DMS114 treated with DMSO at 0.1 percent for 48 hours (cell line): ENCODE measurements around the gene FANCC.

Experiments used
- DNase-seq: peaks from one replicate; lab custom pipeline; 2025; ENCODE audit not compliant: unreplicated experiment; lab: John Stamatoyannopoulos, UW

The FANCC gene

GRCh38 chr9:95150903-95151302, 166.6 kb downstream of the FANCC start:
- DNase-seq: no peak

DNA sequence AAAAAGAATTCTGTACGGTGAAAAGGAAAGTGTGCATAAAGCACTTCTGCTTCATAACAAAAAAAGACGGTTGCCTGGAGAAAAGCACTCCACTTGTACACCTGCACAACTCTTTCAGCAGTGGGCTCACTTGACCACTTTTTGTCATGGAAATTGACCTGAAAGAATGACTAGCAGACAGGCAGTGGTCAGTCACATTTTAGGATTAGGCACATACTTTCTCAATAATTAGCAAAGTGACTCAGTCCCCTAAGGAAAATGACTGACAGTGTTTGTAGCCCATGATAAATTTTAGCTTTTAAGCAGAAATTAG, 169.3 kb downstream of the FANCC start:
- no peak for DNase-seq

DNA sequence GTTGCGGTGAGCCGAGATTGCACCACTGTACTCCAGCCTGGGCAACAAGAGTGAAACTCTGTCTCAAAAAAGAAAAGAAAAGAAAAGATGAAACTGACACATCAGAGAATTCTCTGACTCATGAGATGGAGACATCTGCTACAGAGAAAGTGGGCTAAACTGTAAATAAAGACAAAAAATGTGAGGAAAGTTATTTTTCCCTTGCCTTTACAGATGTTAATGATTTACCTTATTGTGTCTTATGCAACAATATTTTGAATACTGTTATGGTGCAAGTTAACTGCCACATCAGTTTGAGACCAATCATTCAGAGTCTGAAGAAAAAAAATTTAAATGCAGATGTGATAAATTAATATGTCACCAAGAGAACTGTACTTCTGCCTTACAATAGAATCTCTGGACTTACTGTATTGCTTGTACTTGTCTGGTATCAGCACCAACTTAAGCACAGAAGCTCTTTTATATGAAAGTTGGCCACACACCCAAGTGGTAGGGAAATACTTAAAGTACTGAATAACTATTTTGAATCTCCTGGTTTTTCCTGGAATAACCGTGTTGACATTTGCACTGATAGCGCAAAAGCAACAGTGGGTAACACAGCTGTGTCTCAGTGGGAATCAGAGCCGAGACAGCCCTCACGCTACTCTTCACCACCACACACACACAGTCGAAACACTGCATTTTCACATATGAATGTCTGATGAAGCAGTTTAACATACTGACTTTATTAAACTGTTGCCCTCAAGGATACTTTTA, 169.9 kb downstream of the FANCC start:
- no peak for DNase-seq

GRCh38 chr9:95143591-95144561, 173.6 kb downstream of the FANCC start:
- DNase-seq: no peak

- DNase-seq: no peak
Measured at GRCh38 chr9:95142728-95143127, 174.8 kb downstream of the FANCC start.

DNA sequence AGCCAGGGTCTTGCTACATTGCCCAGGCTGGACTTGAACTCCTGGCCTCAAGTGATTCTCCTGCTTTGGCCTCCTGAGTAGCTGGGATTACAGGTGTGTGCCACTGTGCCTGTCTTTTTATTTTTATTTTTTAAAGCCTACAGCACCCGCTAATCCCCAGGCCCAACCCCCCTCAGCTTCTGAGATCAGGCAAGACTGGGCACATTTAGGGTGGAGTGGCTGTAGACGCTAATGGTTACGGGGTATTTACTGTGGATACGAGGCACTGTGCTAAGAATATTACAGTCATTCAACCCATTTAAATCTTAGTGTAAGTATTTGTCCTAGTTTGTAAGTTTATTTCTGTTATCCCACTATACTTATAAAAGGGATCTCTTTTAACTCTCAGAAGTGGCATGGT, 175.2 kb downstream of the FANCC start:
- no peak for DNase-seq

DNA sequence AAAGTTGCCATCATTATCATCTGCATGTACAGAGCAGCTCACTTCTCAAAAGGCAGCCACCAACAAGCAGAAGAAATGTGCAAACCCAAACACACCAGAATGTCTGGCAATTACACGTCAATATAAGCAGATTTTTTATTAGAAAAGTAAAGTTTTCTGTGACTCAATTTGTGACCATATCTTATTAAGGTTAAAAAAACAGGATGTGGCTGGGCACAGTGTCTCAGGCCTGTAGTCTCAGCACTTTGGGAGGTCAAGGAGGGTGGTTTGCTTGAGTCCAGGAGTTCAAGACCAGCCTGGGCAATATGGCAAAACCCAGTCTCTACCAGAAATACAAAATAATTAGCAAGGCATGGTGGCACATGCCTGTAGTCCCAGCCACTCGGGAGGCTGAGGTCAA, 176.7 kb downstream of the FANCC start:
- no peak for DNase-seq

GRCh38 chr9:95139126-95139525, 178.4 kb downstream of the FANCC start:
- DNase-seq: no peak

DNA sequence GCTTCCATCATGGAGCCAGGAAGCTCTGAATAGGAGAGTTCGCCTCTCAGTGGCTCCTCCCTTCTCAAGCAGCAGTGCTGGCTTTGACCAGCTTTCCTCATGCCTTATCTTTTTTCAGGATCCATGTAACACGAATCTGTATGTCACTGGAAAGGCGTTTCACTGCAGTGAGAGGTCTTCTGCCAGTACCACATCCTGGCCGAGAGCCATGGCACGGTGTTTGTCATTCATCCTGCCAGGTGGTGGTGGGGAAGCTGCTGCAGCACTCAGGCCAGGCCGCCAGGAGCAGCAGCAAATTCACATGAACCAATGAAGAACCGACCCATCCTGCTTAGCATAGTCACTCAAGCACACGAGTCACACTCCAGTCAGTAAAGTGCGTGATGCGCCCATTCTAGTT, 179.0 kb downstream of the FANCC start:
- DNase-seq: no peak

DNA sequence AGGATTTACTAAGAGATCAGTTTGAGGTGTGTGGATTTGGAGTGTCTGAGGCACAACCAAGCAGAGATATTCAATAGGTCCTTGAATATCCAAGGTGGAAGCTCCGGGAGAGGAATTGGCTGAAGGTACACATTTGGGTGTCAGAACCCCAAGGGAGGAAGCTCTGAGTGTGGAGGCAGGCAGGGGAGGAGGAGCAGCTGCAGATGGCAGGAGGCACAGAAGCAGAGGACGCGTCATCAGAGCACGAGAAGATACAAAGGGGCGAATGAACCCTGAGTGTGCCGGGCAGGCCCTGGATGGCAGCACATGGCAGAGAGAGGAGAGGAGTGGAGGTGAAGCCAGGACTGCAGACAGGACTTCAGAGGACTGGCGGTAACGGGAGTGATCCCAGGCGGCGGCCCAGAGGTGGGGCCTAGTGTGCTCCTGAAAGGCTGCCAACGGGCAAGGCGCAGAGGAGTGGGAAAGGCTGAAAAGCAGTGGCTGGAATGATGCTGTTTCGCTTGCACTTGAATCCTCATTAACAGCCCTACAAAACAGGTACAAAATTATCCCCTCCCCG, 179.8 kb downstream of the FANCC start:
- DNase-seq: no peak

- no peak for DNase-seq
Measured at GRCh38 chr9:95135756-95136155, 181.8 kb downstream of the FANCC start.

DNA sequence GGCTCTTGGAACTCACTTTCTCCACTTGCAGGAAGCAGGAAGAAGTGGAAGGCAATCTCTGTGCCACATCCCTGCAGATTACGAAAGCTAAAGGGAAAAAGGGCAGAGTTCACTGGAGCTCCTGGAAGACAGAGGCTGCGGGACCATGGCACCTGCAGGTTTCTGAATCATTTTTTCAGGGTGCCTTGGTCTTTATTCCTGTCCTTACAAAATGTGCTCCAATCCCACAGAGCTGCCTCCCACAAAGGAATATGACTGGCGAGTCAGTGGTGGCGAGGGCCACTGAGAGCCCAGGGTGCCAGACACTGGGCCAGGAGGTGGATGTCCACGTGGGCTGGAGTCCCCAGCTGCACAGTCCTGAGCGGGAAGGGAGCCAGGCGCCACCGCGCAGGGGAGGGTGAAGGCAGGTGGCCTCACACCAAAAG, 183.0 kb downstream of the FANCC start:
- DNase-seq: no peak

DNA sequence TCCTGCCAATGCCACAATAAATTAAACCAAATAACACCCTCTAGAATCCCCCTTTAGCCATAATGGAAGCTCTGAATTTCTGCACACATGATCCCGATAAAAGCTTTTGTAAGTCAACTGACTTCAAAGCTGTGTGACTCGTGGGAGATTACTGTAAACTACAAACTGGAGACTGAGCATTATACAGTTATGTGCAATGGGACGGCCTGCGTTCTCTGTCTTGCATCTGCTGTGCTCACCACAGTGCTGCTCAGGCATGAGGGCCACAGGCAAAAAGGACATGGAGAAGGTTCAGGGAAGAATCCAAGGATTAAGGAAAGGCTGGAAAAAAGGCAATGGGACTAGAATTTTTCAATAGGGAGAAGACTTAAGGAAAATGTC, 184.2 kb downstream of the FANCC start:
- DNase-seq: no peak

DNA sequence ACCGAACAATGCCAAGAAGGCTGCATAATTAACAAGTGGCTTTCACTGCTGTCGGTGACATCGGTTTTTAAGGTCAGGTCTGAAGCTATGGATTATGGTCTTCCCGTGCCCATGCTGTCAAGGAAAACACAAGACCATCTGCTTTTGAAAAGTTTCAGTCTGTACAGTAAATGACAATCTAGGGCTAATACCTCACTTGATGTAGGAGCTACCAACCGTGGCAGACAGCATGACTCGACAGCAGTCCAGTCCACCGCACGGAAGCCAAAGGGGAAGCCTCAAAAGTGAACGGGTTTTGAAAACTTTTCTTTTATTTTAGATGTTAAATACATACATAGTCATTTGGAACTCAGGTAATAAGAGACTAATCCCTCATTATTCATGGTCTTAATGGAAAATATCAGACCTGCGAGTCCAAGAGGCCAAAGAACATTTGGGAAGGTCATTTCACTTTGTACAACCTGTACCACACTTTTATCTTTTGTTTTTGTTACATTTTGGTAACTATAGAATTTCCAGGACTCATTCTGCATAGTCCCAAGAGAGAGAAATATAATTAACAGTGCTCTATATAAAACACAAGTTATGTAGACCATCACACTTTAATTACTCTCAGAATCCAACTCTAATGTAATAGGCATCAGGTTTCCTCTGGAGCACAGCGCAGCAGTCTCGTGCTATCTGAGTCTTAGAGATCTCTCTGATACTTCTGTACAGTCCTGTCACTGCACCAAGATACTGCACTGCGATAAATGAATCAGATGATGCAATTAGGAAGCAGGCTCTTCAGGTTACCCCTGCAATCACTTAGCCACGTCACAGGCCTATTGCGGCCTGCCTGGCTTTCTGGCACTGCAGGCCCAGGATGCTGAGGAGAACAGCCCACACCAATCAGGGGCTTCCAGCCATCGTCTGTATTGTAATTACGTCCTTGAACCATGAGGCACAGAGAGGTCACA, 184.9 kb downstream of the FANCC start:
- DNase-seq: no peak

- DNase-seq: no peak
Measured at GRCh38 chr9:95131023-95131943, 186.2 kb downstream of the FANCC start.

- no peak for DNase-seq
Measured at GRCh38 chr9:95130484-95130883, 187.0 kb downstream of the FANCC start.

GRCh38 chr9:95129476-95130291, 187.8 kb downstream of the FANCC start:
- no peak for DNase-seq

- DNase-seq: no peak
Measured at GRCh38 chr9:95128177-95128524, 189.4 kb downstream of the FANCC start.
